HG03103 (cell line): ENCODE data around the gene IQGAP1.
A peak's percentile ranks its signal among the peaks of the same experiment; 100 is the strongest.

ENCODE experiments used
- ATAC-seq: cut with Tn5 transposase; IDR thresholded peaks from one replicate; pipeline ENCODE4 v1.9.1; 2021; ENCODE audit warnings: low read depth; ENCODE audit not compliant: unreplicated experiment

The IQGAP1 gene

DNA sequence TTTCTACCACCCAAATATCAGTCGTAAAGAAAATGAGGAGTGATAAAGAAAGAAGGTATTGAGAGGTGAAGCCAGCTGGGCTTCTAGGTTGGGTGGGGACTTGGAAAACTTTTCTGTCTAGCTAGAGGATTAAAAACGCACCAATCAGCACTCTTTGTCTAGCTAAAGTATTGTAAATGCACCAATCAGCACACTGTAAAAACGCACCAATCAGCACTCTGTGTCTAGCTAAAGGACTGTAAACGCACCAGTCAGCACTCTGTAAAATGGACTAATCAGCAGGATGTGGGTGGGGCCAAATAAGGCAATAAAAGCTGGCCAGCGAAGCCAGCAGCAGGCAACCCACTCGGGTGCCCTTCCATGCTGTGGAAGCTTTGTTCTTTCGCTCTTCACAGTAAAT is 13.0 kb upstream of the IQGAP1 start:
- ATAC-seq = no peak

- no peak for ATAC-seq
Observed at GRCh38 chr15:90376789-90377188, 11.3 kb upstream of the IQGAP1 start.

- no peak for ATAC-seq
Observed at GRCh38 chr15:90379263-90379662, 8.8 kb upstream of the IQGAP1 start.

DNA sequence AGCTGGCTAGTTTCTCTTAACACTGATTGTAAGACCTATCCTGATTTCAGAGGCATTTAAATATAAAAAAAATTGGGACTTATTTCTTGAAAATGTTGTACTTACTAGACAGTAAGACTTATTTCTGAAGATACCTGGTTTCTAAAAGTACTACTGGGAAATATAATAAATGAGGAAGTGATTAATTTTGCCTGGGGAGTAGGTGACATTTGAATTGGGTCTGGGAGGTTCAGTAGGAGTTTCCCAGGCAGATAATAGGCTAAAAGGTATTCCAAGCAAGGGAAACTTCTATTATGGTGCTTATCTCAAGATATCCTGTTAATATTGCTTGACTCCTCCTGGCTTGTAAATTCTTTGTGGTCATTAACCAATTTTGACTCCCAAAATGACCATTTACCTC is 6.5 kb upstream of the IQGAP1 start:
- ATAC-seq = no peak

DNA sequence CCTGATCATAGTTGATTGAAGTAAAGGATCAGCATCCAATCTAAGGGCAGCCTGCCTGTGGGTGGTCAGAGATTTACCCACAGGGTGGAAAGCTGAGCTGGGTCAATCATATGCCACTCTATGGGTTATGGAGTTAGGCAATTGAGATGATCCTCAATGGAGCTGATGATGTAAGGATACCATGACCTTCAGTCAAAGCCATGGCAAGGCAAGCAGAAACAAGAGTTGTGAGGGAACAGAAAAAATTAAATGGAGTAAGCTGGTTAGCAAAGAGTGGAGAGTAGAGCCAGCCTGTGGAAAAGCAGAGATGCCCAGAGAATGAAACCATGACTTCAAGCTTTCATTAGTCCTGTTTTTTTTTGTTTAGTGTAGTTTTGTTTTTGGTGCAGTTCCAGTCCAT is 5.7 kb upstream of the IQGAP1 start:
- ATAC-seq = no peak

- no peak for ATAC-seq
Observed at GRCh38 chr15:90386221-90386620, 1.8 kb upstream of the IQGAP1 start.

DNA sequence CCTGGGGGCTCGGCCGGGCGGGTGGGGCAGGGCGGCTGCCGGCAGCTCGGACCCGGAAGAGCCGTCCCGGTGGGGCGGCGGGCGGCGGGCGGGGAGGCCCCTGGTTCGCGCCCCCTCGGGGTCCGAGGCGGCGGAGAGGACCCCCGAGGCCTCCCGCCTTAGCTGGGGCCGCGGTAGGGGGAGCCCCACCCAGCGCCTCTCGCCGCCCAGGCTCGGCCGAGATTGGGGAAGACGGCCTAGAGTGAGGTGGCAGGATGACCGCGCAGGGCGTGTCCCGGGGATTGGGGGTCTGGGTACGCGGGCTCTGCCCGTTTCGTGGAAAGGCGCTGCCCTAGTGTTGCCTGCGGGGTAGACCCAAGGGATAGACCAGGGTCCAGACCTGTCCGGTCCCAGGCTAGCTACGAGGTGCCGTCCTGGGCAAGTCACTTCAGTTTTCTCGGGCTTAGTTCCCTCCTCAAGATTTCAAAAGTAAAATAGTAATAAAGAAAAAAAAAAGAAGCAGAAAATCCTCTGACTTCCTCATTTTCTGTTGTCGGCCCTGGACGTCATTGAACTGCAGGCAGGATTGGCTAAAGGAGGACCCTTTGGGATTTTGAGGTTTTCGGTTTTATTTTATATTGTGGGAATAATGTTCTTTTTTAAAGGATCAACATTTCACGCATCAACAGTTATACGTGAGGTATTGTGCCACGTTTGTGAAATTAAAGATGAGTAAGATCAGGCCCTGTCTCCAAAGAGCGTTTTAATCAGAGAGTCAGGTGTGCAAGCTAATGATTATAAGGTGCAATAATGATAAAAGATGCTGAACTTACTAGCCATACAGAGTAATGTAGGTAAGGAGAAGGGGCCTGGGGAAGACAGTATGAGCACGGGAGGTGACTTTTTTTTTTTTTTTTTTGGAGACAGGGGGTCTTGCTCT is 679 bp downstream of the IQGAP1 start:
- ATAC-seq = peak; percentile 32

GRCh38 chr15:90389513-90389912 is 1.5 kb downstream of the IQGAP1 start:
- no peak for ATAC-seq

DNA sequence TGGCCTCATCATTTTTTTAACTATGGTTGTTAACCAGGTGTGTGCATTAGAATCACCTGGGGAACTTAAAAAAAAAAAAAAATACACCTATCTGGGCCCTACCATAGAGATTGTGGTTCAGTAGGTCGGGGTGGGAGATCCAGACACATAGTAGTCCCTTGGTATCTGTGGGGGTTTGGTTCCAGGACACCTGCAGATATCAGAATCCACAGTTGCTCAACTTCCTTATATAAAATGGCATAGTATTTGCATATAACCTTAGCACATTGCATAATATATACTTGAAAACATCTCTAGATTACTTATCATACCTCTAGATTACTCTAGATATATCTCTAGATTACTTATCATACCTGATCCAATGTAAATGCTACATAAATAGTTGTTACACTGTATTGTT is 5.0 kb downstream of the IQGAP1 start:
- no peak for ATAC-seq

- no peak for ATAC-seq
Observed at GRCh38 chr15:90394074-90394473, 6.0 kb downstream of the IQGAP1 start.

- ATAC-seq = no peak
Observed at GRCh38 chr15:90394748-90395442, 6.9 kb downstream of the IQGAP1 start.

- no peak for ATAC-seq
Observed at GRCh38 chr15:90396321-90396720, 8.3 kb downstream of the IQGAP1 start.

DNA sequence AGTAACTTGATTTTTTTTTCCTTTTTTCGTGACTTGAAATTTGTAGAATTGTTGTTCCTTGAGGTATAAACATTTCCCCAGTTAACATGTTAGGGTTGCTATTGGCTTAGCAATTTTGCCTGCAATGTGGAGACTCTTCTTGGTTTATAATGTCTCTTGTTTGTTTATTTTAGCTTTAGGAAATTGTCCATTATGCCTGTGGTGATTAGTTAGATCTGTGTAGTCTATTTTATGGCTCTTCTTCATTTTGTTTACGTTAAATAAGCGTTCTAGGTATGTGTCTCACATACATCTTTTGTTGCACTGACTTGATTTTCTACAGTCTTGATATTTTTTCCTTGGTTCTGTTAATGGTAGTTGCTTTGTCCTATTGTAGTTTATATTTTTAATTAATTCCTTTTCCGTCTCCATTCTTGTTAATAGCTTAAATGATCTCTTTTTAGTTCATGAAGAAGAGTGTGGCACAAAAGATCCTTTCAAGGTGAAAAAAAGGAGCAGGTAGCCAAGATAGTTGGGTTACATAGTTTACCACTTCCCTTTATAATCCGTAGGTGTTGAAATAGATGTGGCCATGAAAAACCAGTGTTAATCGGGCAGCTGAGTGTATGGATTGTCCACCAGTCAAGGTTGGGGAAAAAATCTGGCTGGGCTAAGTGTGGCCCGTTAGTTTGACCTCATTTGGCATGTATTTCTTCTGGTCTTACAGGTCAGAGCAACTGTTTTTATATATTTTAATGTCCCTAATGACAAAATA is 12.1 kb downstream of the IQGAP1 start:
- ATAC-seq = no peak

DNA sequence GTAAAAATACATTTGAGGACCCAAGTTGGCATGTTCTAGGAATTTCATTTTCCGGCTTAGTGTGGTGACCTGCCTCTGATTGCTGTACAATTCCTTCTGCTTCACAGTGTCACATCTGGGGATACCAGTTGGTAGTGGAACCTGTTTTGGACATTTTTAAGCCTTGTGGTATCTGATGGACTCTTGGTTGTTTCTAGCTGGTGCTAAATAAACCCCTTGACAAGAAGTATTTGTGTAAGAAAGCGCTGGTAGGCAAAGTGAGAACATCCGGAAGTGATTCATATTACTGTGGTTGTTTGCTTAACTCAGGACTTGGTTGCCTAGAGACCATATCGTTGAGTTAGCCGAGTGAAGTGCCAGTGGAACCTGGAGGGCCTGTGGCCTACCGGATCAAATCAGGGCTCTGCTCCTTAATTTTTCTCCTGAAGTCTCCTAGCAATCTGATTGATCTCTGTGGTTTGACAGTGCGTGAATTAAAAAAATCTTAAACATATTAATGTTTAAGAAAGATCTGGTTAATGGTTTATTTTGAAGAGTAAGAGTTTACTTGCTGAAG is 12.8 kb downstream of the IQGAP1 start:
- peak; percentile 99 for ATAC-seq

- no peak for ATAC-seq
Observed at GRCh38 chr15:90401495-90401894, 13.5 kb downstream of the IQGAP1 start.

DNA sequence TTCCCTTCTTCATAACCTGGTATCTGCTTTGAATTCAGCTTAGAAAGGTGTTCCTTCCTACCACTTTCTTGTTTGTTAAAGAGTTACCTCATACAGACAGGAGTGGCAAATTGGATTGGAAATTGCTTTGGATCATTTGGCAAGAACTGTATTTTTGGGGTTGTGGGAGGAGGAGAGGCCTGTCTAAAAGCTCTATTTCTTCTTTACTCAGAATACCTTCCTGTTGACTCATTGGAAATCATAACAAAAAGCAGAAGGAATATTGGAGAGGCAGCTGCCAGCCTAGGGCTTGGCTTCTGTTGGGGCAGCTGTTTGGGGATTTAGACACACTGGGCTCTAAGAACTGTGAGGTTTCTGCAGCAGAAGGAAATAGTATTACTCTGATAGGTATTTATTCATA is 14.2 kb downstream of the IQGAP1 start:
- no peak for ATAC-seq

DNA sequence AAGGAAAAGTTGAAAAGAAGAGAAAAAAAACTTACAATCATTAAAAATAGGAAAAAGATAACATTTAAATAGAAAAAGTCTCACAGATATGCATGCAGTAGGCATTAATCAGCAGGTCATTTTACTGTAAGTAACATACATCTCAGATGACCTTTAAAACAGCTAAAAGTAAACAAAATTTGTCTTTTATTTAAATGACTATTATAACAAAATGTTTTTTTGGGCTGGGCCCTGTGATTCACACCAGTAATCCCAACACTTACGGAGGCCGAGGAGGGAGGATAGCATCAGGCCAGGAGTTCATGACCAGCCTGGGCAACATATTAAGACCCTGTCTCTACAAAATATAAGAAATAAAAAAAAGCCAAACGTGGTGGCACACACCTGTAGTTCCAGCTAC is 14.7 kb downstream of the IQGAP1 start:
- ATAC-seq = no peak

GRCh38 chr15:90405055-90405607 is 17.1 kb downstream of the IQGAP1 start:
- ATAC-seq = no peak

DNA sequence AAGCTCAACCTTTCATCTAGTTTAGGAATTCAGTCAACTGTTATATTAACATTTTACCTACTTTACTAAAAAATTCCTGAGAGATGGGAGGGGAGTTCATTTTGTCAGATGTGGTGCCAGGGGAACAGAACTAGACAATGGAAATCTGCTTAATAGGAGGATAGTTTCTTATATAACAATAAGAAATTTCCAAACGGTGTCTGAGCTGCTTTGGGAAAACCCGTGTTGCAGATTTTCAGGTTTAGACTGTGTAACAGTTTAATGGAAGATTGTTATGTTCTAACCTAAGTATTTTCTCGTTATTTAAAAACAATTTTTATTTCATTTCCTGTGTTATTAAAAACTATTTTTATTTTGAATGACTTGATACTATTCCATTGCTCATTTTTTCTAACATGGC is 19.3 kb downstream of the IQGAP1 start:
- ATAC-seq = no peak

DNA sequence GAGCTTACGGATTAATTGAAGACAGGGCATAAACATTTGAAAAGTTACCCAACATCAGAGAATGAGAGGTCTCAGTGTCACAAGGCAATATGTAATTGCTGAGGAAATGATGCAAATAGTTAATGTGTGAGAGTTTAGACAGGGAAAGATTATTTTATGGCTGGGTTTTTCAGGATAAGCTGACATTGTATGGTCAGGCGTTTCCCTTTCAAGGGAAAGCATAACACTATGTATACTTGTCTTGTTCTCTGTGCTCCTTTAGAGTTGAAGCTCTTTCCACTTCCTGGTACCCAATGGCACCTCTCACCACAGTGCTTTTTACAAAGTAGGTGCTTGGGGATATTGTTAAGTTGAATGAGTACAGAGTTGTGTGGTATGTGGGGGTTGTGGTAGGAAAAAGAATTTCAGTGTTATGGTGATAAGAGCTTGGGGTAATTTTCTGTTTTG is 19.9 kb downstream of the IQGAP1 start:
- no peak for ATAC-seq

- ATAC-seq = no peak
Observed at GRCh38 chr15:90408657-90409056, 20.6 kb downstream of the IQGAP1 start.
